Fibroblast of skin of scalp (primary cell): ENCODE measurements around the gene CTDSP1. TPM values are rescaled to one million over a fixed set of nuclear protein-coding genes. Genes with fewer than 3 reads are reported as not detected.
A peak's percentile ranks its signal among the peaks of the same experiment; 100 is the strongest.

Experiments
- DNase-seq: peaks from one replicate; pipeline ENCODE4 v3.0.0-alpha.2; 2013
- polyA plus RNA-seq, 2 experiments: library from polyadenylated mRNA; unstranded; fragments of 120-200 nt; gene quantifications; one replicate each; pipeline ENCODE4 v1.2.1, GENCODE V29; 2013; ENCODE audit not compliant: insufficient read length in 2 of 2

Gene CTDSP1, protein sequence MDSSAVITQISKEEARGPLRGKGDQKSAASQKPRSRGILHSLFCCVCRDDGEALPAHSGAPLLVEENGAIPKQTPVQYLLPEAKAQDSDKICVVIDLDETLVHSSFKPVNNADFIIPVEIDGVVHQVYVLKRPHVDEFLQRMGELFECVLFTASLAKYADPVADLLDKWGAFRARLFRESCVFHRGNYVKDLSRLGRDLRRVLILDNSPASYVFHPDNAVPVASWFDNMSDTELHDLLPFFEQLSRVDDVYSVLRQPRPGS
- polyA plus RNA-seq (2013, experiment 1 of 2; ENCODE audit: insufficient read length) = 80.8 TPM
- 76.9 TPM for polyA plus RNA-seq (2013, experiment 2 of 2; ENCODE audit: insufficient read length)

DNA sequence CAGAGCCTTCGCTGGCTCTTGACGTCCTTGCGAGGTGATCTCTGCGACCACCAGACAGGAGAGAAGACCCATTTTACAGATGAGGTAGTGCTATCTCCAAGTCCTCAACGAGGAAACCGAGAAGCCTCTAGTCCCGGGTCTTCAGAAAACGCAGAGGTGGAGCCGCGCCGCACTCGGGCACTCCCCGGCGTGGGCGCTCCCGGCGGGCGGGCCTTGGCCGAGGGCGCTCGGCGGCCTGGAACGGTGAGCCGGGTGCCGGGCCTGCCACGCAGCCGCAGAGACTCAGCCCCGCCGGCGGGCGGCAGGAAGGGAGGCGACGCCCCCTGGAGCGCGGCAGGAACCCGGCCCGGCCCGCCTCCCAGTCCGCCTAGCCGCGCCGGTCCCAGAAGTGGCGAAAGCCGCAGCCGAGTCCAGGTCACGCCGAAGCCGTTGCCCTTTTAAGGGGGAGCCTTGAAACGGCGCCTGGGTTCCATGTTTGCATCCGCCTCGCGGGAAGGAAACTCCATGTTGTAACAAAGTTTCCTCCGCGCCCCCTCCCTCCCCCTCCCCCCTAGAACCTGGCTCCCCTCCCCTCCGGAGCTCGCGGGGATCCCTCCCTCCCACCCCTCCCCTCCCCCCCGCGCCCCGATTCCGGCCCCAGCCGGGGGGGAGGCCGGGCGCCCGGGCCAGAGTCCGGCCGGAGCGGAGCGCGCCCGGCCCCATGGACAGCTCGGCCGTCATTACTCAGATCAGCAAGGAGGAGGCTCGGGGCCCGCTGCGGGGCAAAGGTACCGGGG, at the start of gene CTDSP1:
CTDSP1 (plus strand) TSS at position 478 of the 776 bp plus-strand sequence; CDS start at position 701, 223 bp downstream.
- DNase-seq = peak; percentile 98

DNA sequence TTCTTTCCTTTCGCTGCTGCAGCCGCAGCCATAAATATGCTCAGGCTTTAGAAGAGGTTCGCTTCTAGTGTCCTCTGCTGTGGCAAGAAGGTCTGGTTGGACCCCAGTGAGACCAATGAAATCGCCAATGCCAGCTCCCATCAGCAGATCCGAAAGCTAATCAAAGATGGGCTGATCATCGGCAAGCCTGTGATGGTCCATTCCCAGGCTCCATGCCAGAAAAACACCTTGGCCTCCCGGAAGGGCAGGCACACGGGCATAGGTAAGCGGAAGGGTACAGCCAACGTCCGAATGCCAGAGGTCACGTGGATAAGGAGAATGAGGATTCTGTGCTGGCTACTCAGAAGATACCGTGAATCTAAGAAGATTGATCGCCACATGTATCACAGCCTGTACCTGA, 45.6 kb upstream of the CTDSP1 start:
- DNase-seq = no peak

DNA sequence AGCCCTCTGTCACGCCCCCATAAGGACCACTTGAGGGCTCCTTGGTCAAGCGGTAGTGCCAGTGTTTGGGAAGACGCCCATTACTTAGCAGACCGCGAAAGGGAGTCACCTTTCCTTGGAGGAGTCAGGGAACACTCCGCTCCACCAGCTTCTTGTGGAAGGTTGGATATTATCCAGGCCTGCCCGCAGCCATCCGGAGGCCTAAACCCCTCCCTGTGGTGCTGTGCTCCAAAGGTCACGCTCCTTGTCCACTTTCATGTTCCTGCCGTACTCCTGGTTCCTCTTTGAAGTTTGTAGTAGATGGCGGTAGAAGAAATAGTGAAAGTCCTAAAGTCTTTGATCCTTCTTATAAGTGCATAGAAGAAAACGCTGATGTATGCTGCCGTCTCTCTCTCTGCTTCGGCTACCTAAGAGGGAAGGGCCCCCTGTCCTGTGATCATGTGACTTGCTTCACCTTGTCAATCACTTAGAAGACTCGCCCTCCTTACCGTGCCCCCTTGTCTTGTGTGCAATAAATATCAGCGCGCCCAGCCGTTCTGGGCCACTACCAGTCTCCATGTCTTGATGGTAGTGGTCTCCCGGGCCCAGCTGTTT, 44.7 kb upstream of the CTDSP1 start:
- DNase-seq = no peak

DNA sequence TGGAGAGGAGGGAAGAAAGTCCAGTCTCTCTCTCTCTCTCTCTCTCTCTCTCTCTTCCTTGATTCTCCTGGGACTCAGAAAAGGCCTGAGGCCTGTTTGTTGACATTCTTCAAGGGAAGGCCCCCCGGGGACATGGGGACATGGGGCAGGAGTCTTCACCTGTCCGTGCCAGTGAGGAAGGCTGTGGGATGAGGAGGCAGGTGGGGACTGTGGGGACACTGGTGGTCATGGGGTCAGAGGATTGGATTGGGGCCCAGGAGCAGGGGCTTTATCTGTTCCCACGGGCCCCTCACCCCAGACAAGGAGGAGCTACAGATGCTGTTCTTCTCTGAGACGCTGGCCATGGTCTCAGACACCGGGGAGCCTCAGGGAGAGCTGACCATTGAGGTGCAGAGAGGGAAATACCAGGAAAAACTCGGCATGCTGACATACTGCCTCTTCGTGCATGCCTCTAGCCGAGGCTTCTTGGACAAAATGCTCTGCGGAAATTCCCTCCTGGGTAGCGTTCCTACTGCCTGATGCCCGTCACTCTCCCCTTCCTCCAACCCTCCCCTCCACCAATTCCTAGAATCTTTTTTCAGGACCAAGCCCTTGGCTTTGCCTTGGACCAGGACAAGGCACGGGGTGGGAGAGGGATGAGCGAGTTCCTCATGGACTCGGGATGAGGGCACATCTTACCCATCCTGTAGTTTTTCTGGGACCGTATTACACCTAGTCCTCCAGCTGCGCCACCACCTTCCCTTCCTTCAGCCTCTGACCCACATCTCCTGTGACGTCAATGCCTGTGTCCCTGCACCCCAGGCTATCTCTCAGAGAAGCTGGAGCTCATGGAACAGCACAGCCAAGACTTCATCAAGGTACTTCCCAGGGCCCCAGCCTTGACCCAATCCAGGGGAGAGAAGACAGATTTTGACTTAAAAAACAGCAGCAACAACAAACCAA, 42.2 kb upstream of the CTDSP1 start:
- DNase-seq = no peak

DNA sequence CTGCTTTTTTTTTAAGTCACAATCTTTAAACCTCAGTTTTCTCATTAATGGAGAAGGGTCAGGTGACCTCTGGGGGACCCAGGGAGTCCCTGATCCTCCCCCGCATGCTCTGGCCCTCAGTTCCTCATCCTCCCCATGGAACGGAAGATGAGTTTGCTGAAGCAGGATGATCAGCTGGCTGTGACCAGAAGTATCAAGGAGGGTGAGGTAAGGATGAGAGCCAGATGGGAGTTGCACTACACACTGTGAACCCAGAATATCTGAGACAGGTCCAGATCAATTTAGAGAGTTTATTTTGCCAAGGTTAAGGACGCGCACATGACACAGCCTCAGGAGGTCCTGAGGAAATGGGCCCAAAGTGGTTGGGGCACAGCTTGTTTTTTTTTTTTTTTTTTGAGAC, 39.2 kb upstream of the CTDSP1 start:
- DNase-seq = no peak

DNA sequence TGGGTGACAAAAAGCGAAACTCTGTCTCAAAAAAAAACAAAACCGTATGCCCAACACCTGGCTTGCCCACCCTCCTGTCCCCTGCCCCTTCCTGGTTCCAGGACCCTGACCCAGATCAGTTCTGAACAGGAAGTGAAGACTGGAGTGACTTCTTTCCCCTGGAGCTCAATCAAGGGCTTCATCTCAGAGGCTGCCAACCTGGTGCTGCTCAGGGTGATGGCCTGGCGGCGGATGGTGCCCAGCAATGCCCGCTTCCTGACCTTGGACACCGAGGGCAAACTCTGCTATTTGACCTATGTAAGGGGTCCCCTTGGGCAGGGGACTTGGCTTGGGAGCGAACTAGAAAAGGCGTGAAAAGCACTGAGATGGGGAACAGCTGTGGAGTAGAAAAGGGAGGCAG, 37.1 kb upstream of the CTDSP1 start:
- no peak for DNase-seq

DNA sequence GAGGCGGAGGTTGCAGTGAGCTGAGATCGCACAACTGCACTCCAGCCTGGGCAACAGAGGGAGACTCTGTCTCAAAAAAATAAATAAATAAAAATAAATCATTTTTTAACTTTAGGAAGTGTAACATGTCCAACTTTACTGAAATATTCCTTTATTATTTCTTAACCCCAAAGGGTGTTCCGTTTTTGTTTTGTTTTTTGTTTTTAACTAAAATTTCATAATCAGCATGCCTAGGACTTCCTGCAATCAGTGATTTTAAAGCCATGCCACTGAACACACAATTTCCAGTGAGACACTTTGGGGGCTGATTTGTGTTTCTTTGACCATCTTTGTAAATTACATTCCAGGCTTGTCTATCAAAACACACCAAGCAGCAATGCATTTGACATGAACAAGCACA, 35.9 kb upstream of the CTDSP1 start:
- no peak for DNase-seq

DNA sequence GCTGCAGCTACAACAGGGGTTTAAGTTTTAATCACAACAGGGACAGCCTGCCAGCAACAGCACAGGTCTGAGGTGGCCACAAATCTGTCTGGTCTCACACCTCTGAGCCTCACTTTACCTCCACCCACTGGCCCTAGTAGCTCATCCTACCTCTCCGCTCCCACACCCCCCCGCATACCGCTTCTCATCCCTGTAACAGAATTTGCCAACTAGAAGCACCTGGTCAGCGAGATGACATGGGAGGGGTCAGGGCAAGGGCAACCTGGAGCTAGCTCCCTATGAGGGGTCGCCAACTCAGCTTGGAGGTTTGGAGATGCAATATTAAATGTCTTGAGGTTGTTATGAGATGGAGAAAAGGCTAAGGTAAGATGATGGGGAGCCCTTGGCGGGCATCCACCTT, 35.5 kb upstream of the CTDSP1 start:
- no peak for DNase-seq

DNA sequence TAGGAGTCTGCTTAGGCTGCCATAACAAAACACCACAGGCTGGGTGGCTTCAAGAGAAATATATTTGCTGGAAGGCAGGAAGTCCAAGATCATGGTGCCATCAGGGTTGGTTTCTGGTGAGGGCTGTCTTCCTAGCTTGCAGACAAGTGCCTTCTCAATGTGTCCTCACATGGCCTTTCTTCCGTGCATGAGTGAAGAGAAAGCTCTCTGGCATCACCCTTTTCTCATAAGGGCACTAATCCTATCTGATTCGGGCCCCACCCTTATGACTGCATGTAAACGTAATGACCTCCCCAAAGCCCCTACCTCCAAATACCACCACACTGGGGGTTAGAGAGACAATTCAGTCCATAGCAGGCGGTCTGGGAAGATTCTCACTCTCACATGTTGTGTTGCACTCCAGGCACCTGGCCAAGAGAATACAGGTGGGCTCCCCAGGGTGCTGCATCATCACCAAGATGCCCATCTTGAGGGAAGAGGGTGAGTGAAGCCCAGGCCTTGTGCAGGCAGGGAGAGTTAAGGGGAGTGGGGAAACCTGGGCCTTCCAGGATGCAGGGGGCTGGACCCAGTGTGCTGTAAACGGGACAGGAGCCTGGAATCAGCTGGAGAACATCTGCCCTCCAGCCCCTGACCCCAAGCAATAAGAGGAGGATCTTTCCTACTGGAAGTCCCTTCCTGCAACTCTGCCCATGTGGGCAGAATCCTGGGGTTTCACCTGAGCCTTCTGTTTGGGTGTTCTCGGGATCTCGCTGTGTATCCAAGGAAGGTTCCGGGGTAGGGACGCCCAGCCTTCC, 32.9 kb upstream of the CTDSP1 start:
- DNase-seq = no peak

DNA sequence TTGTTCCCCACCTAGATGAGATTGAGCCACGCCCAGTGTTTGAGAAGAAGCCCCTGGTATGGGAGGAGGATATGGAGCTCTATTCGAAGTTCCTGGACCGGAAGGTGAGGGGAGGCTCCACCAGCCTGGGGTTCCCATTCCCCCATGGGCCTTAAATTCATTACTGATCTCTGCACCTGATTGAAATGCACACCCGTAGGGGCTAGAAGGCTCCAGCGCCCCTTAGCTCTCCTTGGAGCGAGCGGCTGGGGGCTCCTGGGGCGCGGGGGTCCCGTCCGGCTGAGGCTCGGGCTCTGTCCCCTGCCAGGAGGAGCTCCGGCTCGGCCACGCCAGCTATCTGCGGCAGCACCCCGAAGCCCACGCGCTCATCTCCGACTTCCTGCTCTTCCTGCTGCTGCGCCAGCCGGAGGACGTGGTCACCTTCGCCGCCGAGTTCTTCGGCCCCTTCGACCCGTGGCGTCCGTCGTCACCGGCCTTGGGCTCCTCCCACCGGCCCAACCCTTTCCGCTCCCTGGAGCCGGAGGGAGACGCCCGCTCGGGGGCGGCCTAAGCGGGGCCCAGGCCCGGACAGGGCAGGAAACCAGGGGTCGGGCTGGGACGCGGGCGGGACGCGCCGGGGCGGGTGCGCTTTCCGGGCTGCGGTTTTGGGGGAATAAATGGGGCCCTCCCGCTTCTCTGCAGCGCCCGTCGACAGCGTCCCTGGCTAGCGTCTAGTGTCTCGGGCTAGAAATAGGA, 32.1 kb upstream of the CTDSP1 start:
- peak; percentile 67 for DNase-seq

DNA sequence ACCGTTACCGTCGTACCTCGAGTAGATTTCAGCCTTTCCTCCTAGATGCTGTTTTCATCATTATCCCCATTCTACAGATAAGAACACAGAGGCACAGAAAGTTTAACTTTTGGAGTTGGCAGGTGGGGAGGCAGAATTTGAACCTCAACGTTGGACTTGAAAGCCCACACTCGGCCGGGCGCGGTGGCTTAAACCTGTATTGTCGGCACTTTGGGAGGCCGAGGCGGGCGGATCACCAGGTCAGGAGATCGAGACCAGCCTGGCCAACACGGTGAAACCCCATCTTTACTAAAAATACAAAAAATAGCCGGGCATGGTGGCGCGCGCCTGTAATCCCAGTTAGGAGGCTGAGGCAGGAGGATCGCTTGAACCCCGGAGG, 31.5 kb upstream of the CTDSP1 start:
- DNase-seq = no peak

DNA sequence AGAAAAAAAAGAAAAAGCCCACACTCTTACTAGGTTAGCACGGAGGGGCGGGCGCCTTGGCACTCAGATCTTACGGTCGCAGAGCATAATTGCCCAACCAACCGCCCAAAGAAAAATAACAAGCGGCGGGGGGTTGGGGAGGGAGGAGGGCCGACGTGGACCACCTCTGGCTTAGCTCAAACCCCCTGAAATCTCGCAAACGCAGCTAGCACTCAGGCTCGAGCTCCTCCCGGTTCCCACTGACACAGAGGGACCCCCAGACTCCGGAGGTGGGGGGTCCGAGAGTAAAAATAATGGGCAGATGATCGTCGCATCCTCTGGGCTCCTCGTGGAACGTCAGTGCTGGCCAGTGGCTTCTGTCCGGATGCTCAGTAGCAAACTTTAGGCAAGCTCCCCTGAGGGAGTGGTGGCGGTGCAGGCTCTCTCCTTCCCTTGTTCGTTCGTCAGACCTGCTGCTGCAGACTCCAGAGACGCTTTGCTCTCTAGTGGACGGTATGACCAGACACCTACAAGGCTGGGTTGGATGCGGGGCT, 31.0 kb upstream of the CTDSP1 start:
- no peak for DNase-seq

DNA sequence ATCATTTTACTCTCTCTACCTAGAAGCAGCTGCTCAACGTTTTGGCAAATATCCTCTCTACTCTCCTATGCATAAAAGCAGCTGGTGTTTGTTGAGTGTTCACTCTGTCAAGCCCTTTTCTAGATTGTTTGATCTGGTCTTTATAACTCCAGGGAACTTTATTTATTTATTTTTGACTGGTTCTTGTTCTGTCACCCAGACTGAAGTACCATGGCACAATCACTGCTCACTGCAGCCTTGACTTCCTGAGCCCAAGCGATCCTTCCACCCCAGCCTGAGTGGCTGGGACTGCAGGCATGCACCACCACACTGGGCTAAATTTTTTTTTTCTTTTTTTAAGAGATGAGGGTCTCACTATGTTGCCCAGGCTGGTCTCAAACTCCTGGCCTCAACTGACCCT, 30.3 kb upstream of the CTDSP1 start:
- no peak for DNase-seq

DNA sequence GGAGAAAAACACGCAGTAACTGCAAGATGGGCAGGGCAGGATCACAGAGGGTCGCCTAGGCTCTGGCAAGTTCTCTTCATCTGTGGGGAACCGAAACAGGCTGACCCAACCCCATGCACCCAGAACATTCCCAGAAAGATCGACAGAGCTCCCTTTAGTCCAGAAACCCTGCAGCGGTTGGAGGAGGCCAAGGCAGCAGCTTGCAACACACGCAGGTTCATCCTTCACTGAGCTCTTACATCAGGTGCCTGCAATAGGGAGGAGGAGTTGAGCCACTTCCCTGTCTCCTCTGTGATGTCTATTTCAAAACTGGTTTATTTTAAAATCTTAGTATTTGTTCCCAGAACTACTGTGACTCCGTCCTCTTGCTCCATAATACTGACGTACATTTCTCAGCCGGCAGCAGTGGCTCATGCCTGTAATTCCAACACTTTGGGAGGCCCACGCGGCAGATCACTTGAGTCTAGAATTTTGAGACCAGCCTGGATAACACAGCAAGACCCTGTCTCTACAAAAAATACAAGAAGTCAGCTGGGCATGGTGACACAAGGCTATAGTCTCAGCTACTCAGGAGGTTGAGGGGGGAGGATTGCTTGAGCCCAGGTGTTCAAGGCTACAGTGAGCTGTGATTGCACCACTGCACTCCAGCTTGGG, 29.1 kb upstream of the CTDSP1 start:
- DNase-seq = peak; percentile 27

DNA sequence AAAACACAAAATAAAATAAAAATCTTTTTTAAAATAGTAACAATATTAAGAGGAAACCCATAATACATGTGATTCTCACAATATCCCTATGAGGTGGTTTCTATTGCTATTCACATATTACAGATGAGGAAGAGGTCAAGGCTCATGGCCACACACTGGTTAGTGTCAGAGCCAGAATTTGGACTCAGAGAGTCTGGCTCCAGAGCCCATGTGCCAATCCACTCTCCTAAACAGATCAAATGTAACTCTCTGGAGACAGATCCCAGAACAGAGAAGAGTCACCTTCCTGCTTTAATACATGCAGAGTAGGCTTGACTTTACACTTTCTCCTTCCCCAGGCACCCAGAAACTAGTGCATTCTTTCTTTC, 27.7 kb upstream of the CTDSP1 start:
- no peak for DNase-seq

DNA sequence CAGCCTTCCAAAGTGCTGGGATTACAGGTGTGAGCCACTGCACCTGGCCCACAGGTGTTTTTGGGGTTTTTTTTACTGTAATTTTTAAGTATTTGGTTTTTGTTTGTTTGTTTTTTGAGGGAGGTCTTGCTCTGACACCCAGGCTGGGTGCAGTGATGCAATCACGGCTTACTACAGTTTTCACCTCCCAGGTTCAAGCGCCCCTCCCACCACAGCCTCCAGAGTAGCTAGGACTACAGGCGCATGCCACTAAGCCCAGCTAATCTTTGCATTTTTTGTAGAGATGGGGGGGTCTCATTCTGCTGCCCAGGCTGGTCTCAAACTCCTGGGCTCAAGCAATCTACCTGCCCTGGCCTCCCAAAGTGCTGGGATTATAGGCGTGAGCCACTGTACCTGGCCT, 24.9 kb upstream of the CTDSP1 start:
- DNase-seq = no peak

DNA sequence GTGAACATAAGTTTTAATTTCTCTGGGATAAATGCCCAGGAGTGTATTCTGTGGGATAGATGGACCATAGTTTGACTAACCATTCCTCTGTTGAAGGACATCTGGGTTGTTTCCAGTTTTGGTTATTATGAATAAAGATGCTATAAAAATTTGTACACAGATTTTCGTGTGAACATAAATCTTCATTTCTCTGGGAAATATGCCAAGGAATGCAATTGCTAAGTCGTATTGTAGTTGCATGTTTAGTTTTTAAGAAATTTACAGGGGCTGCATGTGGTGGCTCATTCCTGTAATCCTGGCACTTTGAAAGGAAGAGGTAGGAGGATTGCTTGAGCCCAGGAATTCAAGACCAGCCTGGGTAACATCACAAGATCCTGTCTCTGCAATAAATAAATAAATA, 24.5 kb upstream of the CTDSP1 start:
- DNase-seq = peak; percentile 70

DNA sequence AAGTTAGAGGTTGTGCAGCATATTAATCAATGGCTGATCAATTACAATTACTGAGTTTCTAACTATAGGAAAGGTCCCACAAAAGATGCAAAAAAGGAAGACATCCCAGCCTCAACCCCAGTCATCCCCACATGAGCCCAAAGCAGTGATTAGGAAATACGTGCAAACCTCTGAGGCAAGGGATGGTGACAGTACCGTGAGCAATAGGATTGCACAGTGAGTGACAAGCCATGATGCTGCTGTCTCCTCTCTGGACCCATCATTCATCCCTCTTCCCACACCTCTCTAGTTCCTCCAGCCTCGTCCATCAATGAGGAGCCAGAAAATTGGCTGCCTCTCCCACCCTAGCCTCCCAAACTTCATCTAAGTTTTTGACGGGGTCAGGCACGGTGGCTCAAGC, 21.6 kb upstream of the CTDSP1 start:
- no peak for DNase-seq

DNA sequence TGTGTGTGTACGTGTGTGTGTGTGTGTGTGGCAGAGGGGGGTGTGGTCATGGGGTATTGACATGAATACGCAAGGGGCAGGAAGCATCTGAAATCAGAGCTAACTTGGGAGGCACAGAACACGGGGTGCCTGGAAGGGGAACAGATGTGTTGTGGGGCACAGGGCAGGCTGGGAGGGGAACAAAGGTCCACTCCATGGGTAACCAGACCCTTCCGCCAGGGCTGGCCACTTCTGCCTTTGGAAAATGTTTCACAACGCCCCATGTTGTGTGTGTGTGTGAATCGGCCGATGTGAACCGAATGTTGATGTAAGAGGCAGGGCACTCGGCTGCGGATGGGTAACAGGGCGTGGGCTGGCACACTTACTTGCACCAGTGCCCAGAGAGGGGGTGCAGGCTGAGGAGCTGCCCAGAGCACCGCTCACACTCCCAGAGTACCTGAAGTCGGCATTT, 17.7 kb upstream of the CTDSP1 start, which contains the start of gene SLC11A1:
SLC11A1 (plus strand) TSS at position 358 of the 451 bp plus-strand sequence. CDS start 96 bp downstream, outside the sequence.
- DNase-seq = no peak

DNA sequence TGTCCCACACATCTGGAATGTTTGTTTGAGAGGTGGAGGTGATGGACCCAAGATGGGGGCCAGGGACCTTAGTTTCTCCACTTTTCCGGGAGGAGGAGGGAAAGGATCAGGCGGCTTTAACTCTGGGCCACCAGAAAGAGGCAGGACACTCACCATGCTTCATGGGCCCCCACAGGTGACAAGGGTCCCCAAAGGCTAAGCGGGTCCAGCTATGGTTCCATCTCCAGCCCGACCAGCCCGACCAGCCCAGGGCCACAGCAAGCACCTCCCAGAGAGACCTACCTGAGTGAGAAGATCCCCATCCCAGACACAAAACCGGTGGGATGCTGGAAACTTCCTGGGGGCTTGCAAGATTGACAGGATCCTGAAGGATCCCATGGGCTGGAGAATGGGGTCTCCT, 16.9 kb upstream of the CTDSP1 start:
- no peak for DNase-seq
